GM19324 (cell line): ENCODE results near the gene SLC25A52.
"Not testable (repeated sequence)": the region's sequence is repeated elsewhere in the genome, so short reads cannot be mapped to it uniquely, and the experiment has no call there.

Experiments
- ATAC-seq: cut with Tn5 transposase; IDR thresholded peaks from one replicate; pipeline ENCODE4 v1.9.1; 2021; ENCODE audit warnings: mild to moderate bottlenecking, moderate library complexity; ENCODE audit not compliant: unreplicated experiment, low FRiP score

SLC25A52 gene

GRCh38 chr18:31760695-31761094, at the start of gene SLC25A52:
Gene SLC25A52 (minus strand): TSS chr18:31760880. CDS start chr18:31760661, 219 bp downstream.
- ATAC-seq = no peak

GRCh38 chr18:31809049-31809448, 48.4 kb upstream of the SLC25A52 start:
- ATAC-seq = not testable (repeated sequence)

GRCh38 chr18:31801078-31801477, 40.4 kb upstream of the SLC25A52 start:
- ATAC-seq = no peak

- ATAC-seq = not testable (repeated sequence)
Observed at GRCh38 chr18:31799257-31799656, 38.6 kb upstream of the SLC25A52 start.

GRCh38 chr18:31798399-31798798, 37.7 kb upstream of the SLC25A52 start:
- no peak for ATAC-seq

- ATAC-seq = no peak
Observed at GRCh38 chr18:31795747-31796146, 35.1 kb upstream of the SLC25A52 start.

GRCh38 chr18:31793531-31793930, 32.9 kb upstream of the SLC25A52 start:
- no peak for ATAC-seq

- ATAC-seq = no peak
Observed at GRCh38 chr18:31792580-31792911, 31.9 kb upstream of the SLC25A52 start.

- peak; percentile 91 for ATAC-seq
Observed at GRCh38 chr18:31791817-31792579, 31.3 kb upstream of the SLC25A52 start.

GRCh38 chr18:31789409-31789808, 28.7 kb upstream of the SLC25A52 start:
- no peak for ATAC-seq

GRCh38 chr18:31783059-31783458, 22.4 kb upstream of the SLC25A52 start:
- no peak for ATAC-seq

- no peak for ATAC-seq
Observed at GRCh38 chr18:31778391-31778950, 17.8 kb upstream of the SLC25A52 start.

- no peak for ATAC-seq
Observed at GRCh38 chr18:31776093-31776492, 15.4 kb upstream of the SLC25A52 start.

GRCh38 chr18:31774962-31775361, 14.3 kb upstream of the SLC25A52 start:
- no peak for ATAC-seq

- peak; percentile 62 for ATAC-seq
Observed at GRCh38 chr18:31774477-31774785, 13.8 kb upstream of the SLC25A52 start.

- peak; percentile 38 for ATAC-seq
Observed at GRCh38 chr18:31773774-31774476, 13.2 kb upstream of the SLC25A52 start.

GRCh38 chr18:31772699-31773098, 12.0 kb upstream of the SLC25A52 start:
- no peak for ATAC-seq

- ATAC-seq = no peak
Observed at GRCh38 chr18:31750273-31750672, 10.4 kb downstream of the SLC25A52 start.

- ATAC-seq = no peak
Observed at GRCh38 chr18:31746396-31746795, 14.3 kb downstream of the SLC25A52 start.

GRCh38 chr18:31744321-31745067, 16.2 kb downstream of the SLC25A52 start:
- no peak for ATAC-seq

- not testable (repeated sequence) for ATAC-seq
Observed at GRCh38 chr18:31743600-31743999, 17.1 kb downstream of the SLC25A52 start.
